HCT116 (cell line): Measurements from ENCODE around the gene PPAT. TPM values are rescaled to one million over a fixed set of nuclear protein-coding genes. Genes with fewer than 3 reads are reported as not detected.
"Not testable (repeated sequence)": the region's sequence is repeated elsewhere in the genome, so short reads cannot be mapped to it uniquely, and the experiment has no call there.

Experiments used
- ATAC-seq: fragments of 200-7000 bp; cut with Tn5 transposase; 2 replicates; pipeline ENCODE4 v1.9.1; 2020; ENCODE audit warnings: mild to moderate bottlenecking, moderate library complexity
- BruUV-seq: library from RNA; stranded (reverse); fragments of 400-500 nt; replicated peaks from 2 replicates; lab custom pipeline; 2021; lab: Mats Ljungman, UMichigan
- CTCF ChIA-PET: fragments of 300-600 bp; sonication (Branson Sonifier 250); formaldehyde crosslinking; loops from one replicate; lab custom pipeline; 2021; ENCODE audit warnings: antibody characterized with exemption; lab: Charles Lee
- POLR2A ChIA-PET: fragments of 300-600, 350-600 bp; sonication (Branson Sonifier 250); formaldehyde crosslinking; loops from one replicate; lab custom pipeline; 2021; ENCODE audit warnings: antibody characterized with exemption; lab: Charles Lee
- RAD21 ChIA-PET, 2 experiments: fragments of 300-600 bp; sonication (Branson Sonifier 250); formaldehyde crosslinking; loops; one replicate each; lab custom pipeline; 2023; ENCODE audit warnings: low total read pairs in 2 of 2; ENCODE audit not compliant: uncharacterized antibody in 2 of 2, unreplicated experiment in 2 of 2, low non-redundant PET in 1 of 2; lab: Charles Lee
- DNase-seq: peaks from one replicate; pipeline ENCODE4 v3.0.0-alpha.2; 2010; ENCODE audit warnings: low read depth, low spot score
- H2AFZ ChIP-seq: fragments of 200-600 bp; shearing (Covaris generic), sonication (generic); 2 replicates; pipeline ENCODE4 v1.6.1; 2017; ENCODE audit warnings: low read depth, mixed run types, mixed read lengths, antibody characterized with exemption, low read length; ENCODE audit not compliant: poor library complexity, severe bottlenecking
- H3K27ac ChIP-seq: 2 replicates; pipeline ENCODE4 v1.5.1; 2012; ENCODE audit warnings: low read depth, low read length
- H3K27me3 ChIP-seq: fragments of 200-600 bp; sonication (generic); 2 replicates; pipeline ENCODE4 v1.6.1; 2016; ENCODE audit warnings: mixed run types, low read length, mixed read lengths; ENCODE audit not compliant: insufficient read depth
- H3K36me3 ChIP-seq, 2 experiments: fragments of 200-500 bp in 1 of 2; fragments of 200-600 bp in 1 of 2; sonication (Bioruptor generic) in 1 of 2; sonication (generic) in 1 of 2; 2 replicates each; pipeline versions ENCODE4 v1.5.1 to v1.6.1; 2014 to 2016; ENCODE audit warnings: low read length in 2 of 2, inconsistent platforms in 1 of 2, mixed read lengths in 1 of 2, mixed run types in 1 of 2; ENCODE audit not compliant: insufficient read depth in 2 of 2, control insufficient read depth in 1 of 2
- H3K4me1 ChIP-seq, 2 experiments: fragments of 200-600 bp in 1 of 2; sonication (generic) in 1 of 2; 2 replicates each; pipeline versions ENCODE4 v1.5.1 to v1.6.1; 2012 to 2017; ENCODE audit warnings: low read length in 2 of 2, inconsistent platforms in 1 of 2, mild to moderate bottlenecking in 1 of 2, mixed read lengths in 1 of 2, mixed run types in 1 of 2, moderate library complexity in 1 of 2; ENCODE audit not compliant: insufficient read depth in 2 of 2, control insufficient read depth in 1 of 2
- H3K4me2 ChIP-seq: fragments of 200-600 bp; sonication (generic); 2 replicates; pipeline ENCODE4 v1.6.1; 2017; ENCODE audit warnings: mixed run types, low read length, mixed read lengths
- H3K4me3 ChIP-seq, 2 experiments: fragments of 200-600 bp in 1 of 2; sonication (generic) in 1 of 2; replicated peaks in 1 of 2; 2 replicates each; pipeline ENCODE4 v1.5.1; 2011 to 2016; ENCODE audit warnings: low read length in 2 of 2, control low read depth in 1 of 2, low read depth in 1 of 2, mild to moderate bottlenecking in 1 of 2, mixed read lengths in 1 of 2, mixed run types in 1 of 2
- H3K79me2 ChIP-seq: fragments of 200-600 bp; sonication (generic); 2 replicates; pipeline ENCODE4 v1.6.1; 2017; ENCODE audit warnings: mild to moderate bottlenecking, mixed run types, low read length, moderate library complexity, mixed read lengths; ENCODE audit not compliant: insufficient read depth
- H3K9ac ChIP-seq: fragments of 200-600 bp; sonication (generic); 2 replicates; pipeline ENCODE4 v1.6.1; 2016; ENCODE audit warnings: low read length, mixed read lengths
- H3K9me2 ChIP-seq: fragments of 200-600 bp; sonication (generic), shearing (Covaris generic); 2 replicates; pipeline ENCODE4 v1.6.1; 2017; ENCODE audit warnings: mixed run types, mild to moderate bottlenecking, moderate library complexity; ENCODE audit not compliant: insufficient read depth
- H3K9me3 ChIP-seq, 2 experiments: fragments of 200-500 bp in 1 of 2; fragments of 200-600 bp in 1 of 2; sonication (Bioruptor generic) in 1 of 2; sonication (generic) in 1 of 2; 2 replicates each; pipeline ENCODE4 v1.6.1; 2014 to 2017; ENCODE audit warnings: low read length in 2 of 2, mixed read lengths in 2 of 2, inconsistent platforms in 1 of 2, low read depth in 1 of 2, mild to moderate bottlenecking in 1 of 2, mixed run types in 1 of 2, moderate library complexity in 1 of 2; ENCODE audit not compliant: control insufficient read depth in 1 of 2, insufficient read depth in 1 of 2
- H4K20me1 ChIP-seq: fragments of 200-600 bp; sonication (generic), shearing (Covaris generic); 2 replicates; pipeline ENCODE4 v1.6.1; 2017; ENCODE audit warnings: mixed run types, mild to moderate bottlenecking, moderate library complexity; ENCODE audit not compliant: insufficient read depth
- CBX3 ChIP-seq: IDR thresholded peaks from 2 replicates; pipeline ENCODE4 v1.6.1; 2012; ENCODE audit warnings: low read depth
- CEBPB ChIP-seq: IDR thresholded peaks from 2 replicates; pipeline ENCODE4 v1.6.1; 2012; ENCODE audit warnings: low read depth
- CTCF ChIP-seq, 3 experiments: fragments of 200-600 bp in 1 of 3; sonication (generic) in 1 of 3; IDR thresholded peaks in 2 of 3; conservative IDR thresholded peaks in 1 of 3; 2 replicates each; pipeline ENCODE4 v1.5.1; 2012 to 2017; ENCODE audit warnings: low read depth in 2 of 3, low read length in 2 of 3, antibody characterized with exemption in 1 of 3, borderline replicate concordance in 1 of 3, control low read depth in 1 of 3, mild to moderate bottlenecking in 1 of 3, mixed read lengths in 1 of 3, mixed run types in 1 of 3, moderate library complexity in 1 of 3; ENCODE audit not compliant: insufficient read depth in 1 of 3
- EGR1 ChIP-seq: IDR thresholded peaks from 2 replicates; pipeline ENCODE4 v1.6.1; 2012; ENCODE audit warnings: low read depth
- ELF1 ChIP-seq: IDR thresholded peaks from 2 replicates; pipeline ENCODE4 v1.6.1; 2012; ENCODE audit warnings: low read depth, borderline replicate concordance
- EZH2phosphoT487 ChIP-seq: fragments of 200-600 bp; IDR thresholded peaks from 2 replicates; pipeline ENCODE4 v1.6.1; 2018; ENCODE audit warnings: antibody characterized with exemption, borderline replicate concordance
- FOSL1 ChIP-seq: IDR thresholded peaks from 2 replicates; pipeline ENCODE4 v1.6.1; 2012; ENCODE audit warnings: low read depth
- JUND ChIP-seq: IDR thresholded peaks from 2 replicates; pipeline ENCODE4 v1.6.1; 2012
- MAX ChIP-seq: IDR thresholded peaks from 2 replicates; pipeline ENCODE4 v1.6.1; 2012
- POLR2A ChIP-seq: IDR thresholded peaks from 2 replicates; pipeline ENCODE4 v1.7.0; 2011; ENCODE audit warnings: borderline replicate concordance; ENCODE audit not compliant: insufficient read depth, insufficient read length; ENCODE audit errors: extremely low read depth
- RAD21 ChIP-seq: IDR thresholded peaks from 2 replicates; pipeline ENCODE4 v1.6.1; 2012; ENCODE audit warnings: low read depth, mild to moderate bottlenecking
- SIN3A ChIP-seq: IDR thresholded peaks from 2 replicates; pipeline ENCODE4 v1.6.1; 2012; ENCODE audit warnings: low read depth
- SP1 ChIP-seq: IDR thresholded peaks from 2 replicates; pipeline ENCODE4 v1.6.1; 2012; ENCODE audit warnings: low read depth
- SRF ChIP-seq: IDR thresholded peaks from 2 replicates; pipeline ENCODE4 v1.6.1; 2012; ENCODE audit warnings: low read depth
- TCF7L2 ChIP-seq: IDR thresholded peaks from 2 replicates; pipeline ENCODE4 v1.7.0; 2011; ENCODE audit warnings: borderline replicate concordance, inconsistent platforms; ENCODE audit not compliant: insufficient read depth, insufficient read length; ENCODE audit errors: extremely low read depth
- YY1 ChIP-seq: IDR thresholded peaks from 2 replicates; pipeline ENCODE4 v1.6.1; 2011; ENCODE audit warnings: low read length, low read depth, moderate library complexity, mild to moderate bottlenecking; ENCODE audit not compliant: insufficient replicate concordance; ENCODE audit errors: extremely low read depth
- ZFX ChIP-seq: fragments of 450-650 bp; IDR thresholded peaks from 2 replicates; pipeline ENCODE4 v1.6.1; 2017
- ZNF274 ChIP-seq: fragments of 200-500 bp; sonication (Bioruptor generic); IDR thresholded peaks from 2 replicates; pipeline ENCODE4 v1.6.1; 2014; ENCODE audit warnings: mild to moderate bottlenecking, low read depth, low read length, inconsistent platforms
- intact Hi-C: fragments of 100-400 bp; cut with micrococcal nuclease; formaldehyde crosslinking; loops from 2 replicates; pipeline ENCODE4 v1.10.0; 2022
- total RNA-seq: library from RNA; stranded (reverse); gene quantifications from one replicate; pipeline ENCODE4 v1.2.1, GENCODE V29; 2021; ENCODE audit not compliant: unreplicated experiment
- TF ChIP-seq, protein P1 (sequence below): IDR thresholded peaks from 2 replicates; pipeline ENCODE4 v1.6.1; 2011; ENCODE audit warnings: mild to moderate bottlenecking, low read length, moderate library complexity; ENCODE audit not compliant: insufficient replicate concordance; ENCODE audit errors: extremely low read depth

PPAT gene
- total RNA-seq, 1 experiment from 2014 or later = 78.6 TPM

GRCh38 chr4:56460085-56460484 is 24.7 kb upstream of the PPAT start (continued):
- TF ChIP-seq CTCF (IDR thresholded peaks at IDR 0.05 in 2 of 3, conservative IDR thresholded peaks at IDR 0.05 in 1 of 3; ENCODE audit: borderline replicate concordance in 1 of 3, insufficient read depth in 1 of 3, low read depth in 2 of 3, low read length in 2 of 3) = no peak

DNA sequence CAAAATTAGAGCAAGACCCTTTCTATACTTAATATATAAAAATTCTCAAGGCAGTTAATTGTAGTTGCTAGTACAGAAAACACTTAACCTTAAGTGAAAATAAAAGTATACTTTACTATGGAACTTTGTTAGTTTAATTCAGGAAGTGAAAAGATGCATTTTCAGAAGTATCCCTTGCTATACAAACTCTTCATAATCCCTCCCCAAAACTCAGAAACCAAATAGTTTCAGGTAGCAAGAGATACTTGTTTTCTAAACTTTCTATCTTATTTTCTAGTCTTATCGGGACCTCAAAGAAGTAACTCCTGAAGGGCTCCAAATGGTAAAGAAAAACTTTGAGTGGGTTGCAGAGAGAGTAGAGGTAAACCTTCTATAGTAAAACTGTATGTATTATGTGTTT is 14.9 kb upstream of the PPAT start:
- ChIA-PET POLR2A (no interaction called here), CTCF (no interaction called here), RAD21 (interaction anchor here in 1 of 2 experiments (0.7 kb wide), 1 partner anchor 20 kb away, joined by 3 read pairs; no protein-coding TSS in a partner anchor)
- H3K9me2 ChIP-seq = no peaks in the 10 kb centered on the region
- no peak for DNase-seq
- no peaks in the 10 kb centered on the region for H3K4me1 ChIP-seq
- H3K27me3 ChIP-seq = no peaks in the 10 kb centered on the region
- peaks cover 91% of the 10 kb centered on the region for H3K79me2 ChIP-seq
- TF ChIP-seq EZH2phosphoT487 (no peak), ZFX (no peak), ZNF274 (no peak), CEBPB (no peak), SIN3A (no peak), JUND (no peak), TCF7L2 (no peak), MAX (no peak), ELF1 (no peak), FOSL1 (no peak), POLR2A (no peak), YY1 (no peak), SP1 (no peak), RAD21 (no peak), EGR1 (no peak), SRF (no peak), CBX3 (no peak)
- TF ChIP-seq, protein P1, sequence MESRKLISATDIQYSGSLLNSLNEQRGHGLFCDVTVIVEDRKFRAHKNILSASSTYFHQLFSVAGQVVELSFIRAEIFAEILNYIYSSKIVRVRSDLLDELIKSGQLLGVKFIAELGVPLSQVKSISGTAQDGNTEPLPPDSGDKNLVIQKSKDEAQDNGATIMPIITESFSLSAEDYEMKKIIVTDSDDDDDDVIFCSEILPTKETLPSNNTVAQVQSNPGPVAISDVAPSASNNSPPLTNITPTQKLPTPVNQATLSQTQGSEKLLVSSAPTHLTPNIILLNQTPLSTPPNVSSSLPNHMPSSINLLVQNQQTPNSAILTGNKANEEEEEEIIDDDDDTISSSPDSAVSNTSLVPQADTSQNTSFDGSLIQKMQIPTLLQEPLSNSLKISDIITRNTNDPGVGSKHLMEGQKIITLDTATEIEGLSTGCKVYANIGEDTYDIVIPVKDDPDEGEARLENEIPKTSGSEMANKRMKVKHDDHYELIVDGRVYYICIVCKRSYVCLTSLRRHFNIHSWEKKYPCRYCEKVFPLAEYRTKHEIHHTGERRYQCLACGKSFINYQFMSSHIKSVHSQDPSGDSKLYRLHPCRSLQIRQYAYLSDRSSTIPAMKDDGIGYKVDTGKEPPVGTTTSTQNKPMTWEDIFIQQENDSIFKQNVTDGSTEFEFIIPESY = no peak
- no peak overlapping the region for H2AFZ ChIP-seq
- no peak overlapping the region for H3K27ac ChIP-seq
- peaks cover 54 to 71% of the 10 kb centered on the region in 2 experiments for H3K36me3 ChIP-seq
- no peak overlapping the region for H3K9ac ChIP-seq
- H3K4me3 ChIP-seq = no peak overlapping the region
- intact Hi-C loops = no loop called here
- H3K9me3 ChIP-seq = no peaks in the 10 kb centered on the region
- ATAC-seq = no peak
- BruUV-seq = no TSS peak
- peaks cover 24% of the 10 kb centered on the region for H4K20me1 ChIP-seq
- no peak overlapping the region for H3K4me2 ChIP-seq

GRCh38 chr4:56449475-56449874 is 14.1 kb upstream of the PPAT start:
- H3K9me3 ChIP-seq, intact Hi-C loops, H3K9ac ChIP-seq, DNase-seq, BruUV-seq, H3K27me3 ChIP-seq, CTCF ChIA-PET, H3K4me3 ChIP-seq, H3K9me2 ChIP-seq, POLR2A ChIA-PET, H3K4me1 ChIP-seq, H3K4me2 ChIP-seq, H2AFZ ChIP-seq, ATAC-seq, H3K27ac ChIP-seq: not testable (repeated sequence)
- RAD21 ChIA-PET = interaction anchor here in 1 of 2 experiments (0.7 kb wide), 1 partner anchor 19 kb away, joined by 3 read pairs; no protein-coding TSS in a partner anchor
- Histone ChIP-seq H3K36me3 (peaks cover 53 to 68% of the 10 kb centered on the region in 2 experiments), H4K20me1 (peaks cover 25% of the 10 kb centered on the region), H3K79me2 (peaks cover 91% of the 10 kb centered on the region)
